NT2/D1 (cell line): ENCODE measurements around the gene TK1.

Experiments used
- SUZ12 ChIP-seq: IDR thresholded peaks from 2 replicates; pipeline ENCODE4 v1.6.1; 2011; ENCODE audit not compliant: insufficient read length, insufficient read depth; ENCODE audit errors: extremely low read depth
- YY1 ChIP-seq: IDR thresholded peaks from 2 replicates; pipeline ENCODE4 v1.6.1; 2011; ENCODE audit not compliant: insufficient read length, insufficient read depth
- ZNF274 ChIP-seq: IDR thresholded peaks from 2 replicates; pipeline ENCODE4 v1.6.1; 2011; ENCODE audit warnings: mild to moderate bottlenecking, low read depth, low read length

DNA sequence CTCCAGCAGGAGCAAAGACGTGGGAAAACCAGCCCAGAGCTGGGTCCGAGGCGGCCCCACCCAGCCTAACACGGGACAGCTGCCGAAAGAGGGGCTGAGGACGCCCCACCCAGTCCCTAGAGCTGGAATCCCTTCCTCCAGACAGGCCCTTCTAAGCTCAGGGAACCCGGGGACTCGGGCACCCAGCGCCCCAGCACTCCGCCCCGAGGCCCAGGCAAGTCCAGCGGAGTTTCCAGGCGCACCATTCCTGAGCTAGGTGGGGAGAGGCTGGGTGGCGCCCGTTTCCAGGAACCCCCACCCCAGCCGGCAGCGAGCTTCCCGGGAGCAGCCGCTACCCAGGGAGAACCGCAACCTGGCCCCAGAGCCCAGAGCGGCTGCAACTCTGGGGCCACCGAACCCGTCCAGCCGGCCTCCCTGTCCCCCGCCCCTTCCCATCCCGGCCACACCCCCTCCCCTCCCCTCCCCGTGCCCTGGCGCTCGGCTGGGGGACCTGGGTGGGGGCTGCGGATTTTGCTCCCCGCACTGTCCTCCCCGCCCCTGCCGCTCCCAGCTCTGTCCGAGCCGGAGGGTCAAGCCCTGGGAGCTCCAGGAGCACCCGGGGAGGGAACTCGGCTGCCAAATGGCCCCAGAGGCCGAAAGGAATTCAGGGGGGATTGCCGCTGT, 58.8 kb downstream of the TK1 start:
- TF ChIP-seq YY1, result no peak
- no peak for TF ChIP-seq ZNF274
- TF ChIP-seq SUZ12, result no peak
